ENCODE measurements around the gene SLC17A4. TPM values are rescaled to one million over a fixed set of nuclear protein-coding genes. Genes with fewer than 3 reads are reported as not detected.

Gene SLC17A4
- total RNA-seq, 1 experiment from 2014 or later: not detected

DNA sequence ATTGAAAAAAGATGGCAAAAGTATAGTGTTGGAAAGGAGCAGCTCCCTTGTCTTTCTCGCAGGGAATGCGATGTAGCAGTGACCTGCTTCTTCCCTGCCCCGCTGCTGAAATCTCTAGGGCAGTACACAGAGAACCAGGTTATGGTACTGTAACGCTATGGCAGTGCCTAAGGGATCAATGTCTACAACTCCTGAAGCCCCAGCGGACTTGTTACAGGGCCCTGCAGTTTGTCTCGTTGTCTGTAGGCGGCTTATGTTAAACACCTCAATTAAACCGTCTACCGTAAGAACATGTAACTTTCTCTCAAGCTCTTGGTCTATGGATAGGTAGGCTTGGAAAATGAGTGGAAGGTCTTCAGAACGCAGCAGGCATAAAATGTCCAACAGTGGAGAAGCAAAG is 44.8 kb upstream of the SLC17A4 start:
- H3K4me2 ChIP-seq (ENCODE audit: low read length): no peak overlapping the region
- no peaks in the 10 kb centered on the region for H3K4me1 ChIP-seq (ENCODE audit: insufficient read depth, low read length)
- ATAC-seq: no peak
- no peaks in the 10 kb centered on the region for H3K36me3 ChIP-seq (ENCODE audit: low read depth, low read length)
- intact Hi-C loops (cut with micrococcal nuclease): no loop called here
- DNase-seq: no peak
- H3K4me3 ChIP-seq (ENCODE audit: low read length): no peak overlapping the region
- H4K20me1 ChIP-seq (ENCODE audit: low read length): no peaks in the 10 kb centered on the region
- no peak overlapping the region for H3K27ac ChIP-seq (ENCODE audit: low read length)
- H2AFZ ChIP-seq (ENCODE audit: low read length): no peak overlapping the region
- TF ChIP-seq, protein P1, sequence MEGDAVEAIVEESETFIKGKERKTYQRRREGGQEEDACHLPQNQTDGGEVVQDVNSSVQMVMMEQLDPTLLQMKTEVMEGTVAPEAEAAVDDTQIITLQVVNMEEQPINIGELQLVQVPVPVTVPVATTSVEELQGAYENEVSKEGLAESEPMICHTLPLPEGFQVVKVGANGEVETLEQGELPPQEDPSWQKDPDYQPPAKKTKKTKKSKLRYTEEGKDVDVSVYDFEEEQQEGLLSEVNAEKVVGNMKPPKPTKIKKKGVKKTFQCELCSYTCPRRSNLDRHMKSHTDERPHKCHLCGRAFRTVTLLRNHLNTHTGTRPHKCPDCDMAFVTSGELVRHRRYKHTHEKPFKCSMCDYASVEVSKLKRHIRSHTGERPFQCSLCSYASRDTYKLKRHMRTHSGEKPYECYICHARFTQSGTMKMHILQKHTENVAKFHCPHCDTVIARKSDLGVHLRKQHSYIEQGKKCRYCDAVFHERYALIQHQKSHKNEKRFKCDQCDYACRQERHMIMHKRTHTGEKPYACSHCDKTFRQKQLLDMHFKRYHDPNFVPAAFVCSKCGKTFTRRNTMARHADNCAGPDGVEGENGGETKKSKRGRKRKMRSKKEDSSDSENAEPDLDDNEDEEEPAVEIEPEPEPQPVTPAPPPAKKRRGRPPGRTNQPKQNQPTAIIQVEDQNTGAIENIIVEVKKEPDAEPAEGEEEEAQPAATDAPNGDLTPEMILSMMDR (conservative IDR thresholded peaks at IDR 0.05; ENCODE audit: low read depth, low read length): no peak
- TF ChIP-seq EZH2 (IDR thresholded peaks at IDR 0.05; ENCODE audit: low read length, unreplicated experiment) (no peak), EZH2phosphoT487 (IDR thresholded peaks at IDR 0.05; ENCODE audit: borderline replicate concordance, low read length) (no peak)
- ChIA-PET POLR2A (ENCODE audit: unreplicated experiment) (no interaction called here), CTCF (no interaction called here)
- peaks cover 30% of the 10 kb centered on the region for H3K27me3 ChIP-seq (ENCODE audit: low read length)
- no TSS peak for BruUV-seq (replicated peaks)
- no peak overlapping the region for H3K9ac ChIP-seq (ENCODE audit: low read length)
- H3K9me3 ChIP-seq (ENCODE audit: low read length): no peaks in the 10 kb centered on the region
- no peaks in the 10 kb centered on the region for H3F3A ChIP-seq (ENCODE audit: low read length, unreplicated experiment)
- H3K9me2 ChIP-seq (replicated peaks; ENCODE audit: low read length): no peaks in the 10 kb centered on the region
- no peaks in the 10 kb centered on the region for H3K79me2 ChIP-seq (ENCODE audit: low read length)

GRCh38 chr6:25710287-25710686 is 44.3 kb upstream of the SLC17A4 start:
- no peak for DNase-seq
- TF ChIP-seq, protein P1 (conservative IDR thresholded peaks at IDR 0.05; ENCODE audit: low read depth, low read length): no peak
- TF ChIP-seq EZH2phosphoT487 (IDR thresholded peaks at IDR 0.05; ENCODE audit: borderline replicate concordance, low read length) (no peak), EZH2 (IDR thresholded peaks at IDR 0.05; ENCODE audit: low read length, unreplicated experiment) (no peak)
- Histone ChIP-seq H3K9me3 (ENCODE audit: low read length) (no peaks in the 10 kb centered on the region), H3K4me1 (ENCODE audit: insufficient read depth, low read length) (no peaks in the 10 kb centered on the region), H3K4me3 (ENCODE audit: low read length) (no peak overlapping the region), H3K4me2 (ENCODE audit: low read length) (no peak overlapping the region), H3K27ac (ENCODE audit: low read length) (no peak overlapping the region), H3K79me2 (ENCODE audit: low read length) (no peaks in the 10 kb centered on the region), H3K9me2 (replicated peaks; ENCODE audit: low read length) (no peaks in the 10 kb centered on the region), H3K9ac (ENCODE audit: low read length) (no peak overlapping the region), H3K27me3 (ENCODE audit: low read length) (peaks cover 31% of the 10 kb centered on the region), H2AFZ (ENCODE audit: low read length) (no peak overlapping the region), H3F3A (ENCODE audit: low read length, unreplicated experiment) (no peaks in the 10 kb centered on the region), H4K20me1 (ENCODE audit: low read length) (no peaks in the 10 kb centered on the region), H3K36me3 (ENCODE audit: low read depth, low read length) (no peaks in the 10 kb centered on the region)
- ATAC-seq: no peak
- intact Hi-C loops (cut with micrococcal nuclease): no loop called here
- BruUV-seq (replicated peaks): no TSS peak
- ChIA-PET CTCF (no interaction called here), POLR2A (ENCODE audit: unreplicated experiment) (no interaction called here)

GRCh38 chr6:25713824-25714223 is 40.7 kb upstream of the SLC17A4 start:
- TF ChIP-seq, protein P1 (conservative IDR thresholded peaks at IDR 0.05; ENCODE audit: low read depth, low read length): no peak
- TF ChIP-seq EZH2phosphoT487 (IDR thresholded peaks at IDR 0.05; ENCODE audit: borderline replicate concordance, low read length) (no peak), EZH2 (IDR thresholded peaks at IDR 0.05; ENCODE audit: low read length, unreplicated experiment) (no peak)
- Histone ChIP-seq H3K27me3 (ENCODE audit: low read length) (peaks cover 26% of the 10 kb centered on the region), H3K27ac (ENCODE audit: low read length) (no peak overlapping the region), H4K20me1 (ENCODE audit: low read length) (no peaks in the 10 kb centered on the region), H3K9me3 (ENCODE audit: low read length) (no peaks in the 10 kb centered on the region), H2AFZ (ENCODE audit: low read length) (no peak overlapping the region), H3F3A (ENCODE audit: low read length, unreplicated experiment) (no peaks in the 10 kb centered on the region), H3K9ac (ENCODE audit: low read length) (no peak overlapping the region), H3K4me2 (ENCODE audit: low read length) (no peak overlapping the region), H3K4me1 (ENCODE audit: insufficient read depth, low read length) (no peaks in the 10 kb centered on the region), H3K4me3 (ENCODE audit: low read length) (no peak overlapping the region), H3K79me2 (ENCODE audit: low read length) (no peaks in the 10 kb centered on the region), H3K36me3 (ENCODE audit: low read depth, low read length) (no peaks in the 10 kb centered on the region), H3K9me2 (replicated peaks; ENCODE audit: low read length) (no peaks in the 10 kb centered on the region)
- POLR2A ChIA-PET (ENCODE audit: unreplicated experiment): no interaction called here
- ATAC-seq: no peak
- CTCF ChIA-PET: no interaction called here
- BruUV-seq (replicated peaks): no TSS peak
- DNase-seq: no peak
- intact Hi-C loops (cut with micrococcal nuclease): no loop called here

Measured in PC-3 (cell line).